ENCODE results near the gene EXOC6B. TPM values are rescaled to one million over a fixed set of nuclear protein-coding genes. Genes with fewer than 3 reads are reported as not detected.

EXOC6B gene
- total and polyA plus RNA-seq, 12 donors, result 16.3 to 243 (median 144) TPM

DNA sequence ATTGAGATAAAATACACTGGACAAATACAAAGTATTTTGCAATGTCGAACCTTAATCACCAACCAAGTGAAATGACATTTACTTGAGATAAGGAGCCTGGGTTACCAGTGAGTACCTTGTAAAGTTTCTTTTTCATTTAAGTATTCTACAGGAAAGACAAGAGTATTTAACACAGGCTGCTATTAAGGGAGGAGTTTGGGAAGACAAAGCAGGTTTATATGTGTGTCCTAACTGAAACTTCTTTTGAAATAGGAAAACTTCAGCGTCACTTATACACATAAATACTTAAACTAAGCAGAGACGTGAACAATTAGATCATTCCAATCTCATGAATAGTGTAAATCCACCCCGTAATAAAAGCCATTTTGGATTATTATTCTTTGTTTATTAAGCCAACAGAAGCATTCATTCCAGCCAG, 551.4 kb downstream of the EXOC6B start:
- Histone ChIP-seq H3K36me3 (no peaks in the 10 kb centered on the region), H3K4me1 (peaks cover 7 to 80% (median 32%) of the 10 kb centered on the region in 9 donors)
- DNase-seq, result no peak

DNA sequence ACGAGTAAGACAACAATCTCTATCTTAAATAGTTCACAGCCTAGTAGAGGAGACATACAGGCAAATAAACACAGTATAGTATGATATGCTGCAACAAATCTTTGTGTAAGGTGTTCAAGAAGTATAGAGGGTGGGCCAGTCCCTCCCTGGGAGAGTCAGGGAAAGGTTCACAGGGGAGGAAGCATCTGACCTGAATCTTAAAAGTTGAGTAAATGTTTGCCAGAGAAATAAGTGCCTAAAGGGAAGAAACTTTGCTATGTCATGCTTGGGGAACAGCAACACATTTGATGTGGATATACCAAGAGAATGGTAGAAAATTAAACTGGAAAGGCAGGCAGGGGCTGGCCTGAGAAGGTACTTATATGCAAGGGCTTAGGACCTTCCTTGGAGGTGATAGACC, 552.4 kb downstream of the EXOC6B start:
- no peaks in the 10 kb centered on the region for H3K9me3 ChIP-seq
- no peak for DNase-seq
- ATAC-seq, result no peak
- H3K4me1 ChIP-seq, result peaks cover 7 to 78% (median 39%) of the 10 kb centered on the region in 9 donors
- no peak overlapping the region for H3K4me3 ChIP-seq
- WGBS, 2 donors, result 24% methylated on average over 1 of the region's 1 CpG
- H3K27me3 ChIP-seq, result no peaks in the 10 kb centered on the region
- H3K27ac ChIP-seq, result no peak overlapping the region
- no peaks in the 10 kb centered on the region for H3K36me3 ChIP-seq
- intact Hi-C loops (cut with DNase I), result no loop called here
- TF ChIP-seq, protein P1, sequence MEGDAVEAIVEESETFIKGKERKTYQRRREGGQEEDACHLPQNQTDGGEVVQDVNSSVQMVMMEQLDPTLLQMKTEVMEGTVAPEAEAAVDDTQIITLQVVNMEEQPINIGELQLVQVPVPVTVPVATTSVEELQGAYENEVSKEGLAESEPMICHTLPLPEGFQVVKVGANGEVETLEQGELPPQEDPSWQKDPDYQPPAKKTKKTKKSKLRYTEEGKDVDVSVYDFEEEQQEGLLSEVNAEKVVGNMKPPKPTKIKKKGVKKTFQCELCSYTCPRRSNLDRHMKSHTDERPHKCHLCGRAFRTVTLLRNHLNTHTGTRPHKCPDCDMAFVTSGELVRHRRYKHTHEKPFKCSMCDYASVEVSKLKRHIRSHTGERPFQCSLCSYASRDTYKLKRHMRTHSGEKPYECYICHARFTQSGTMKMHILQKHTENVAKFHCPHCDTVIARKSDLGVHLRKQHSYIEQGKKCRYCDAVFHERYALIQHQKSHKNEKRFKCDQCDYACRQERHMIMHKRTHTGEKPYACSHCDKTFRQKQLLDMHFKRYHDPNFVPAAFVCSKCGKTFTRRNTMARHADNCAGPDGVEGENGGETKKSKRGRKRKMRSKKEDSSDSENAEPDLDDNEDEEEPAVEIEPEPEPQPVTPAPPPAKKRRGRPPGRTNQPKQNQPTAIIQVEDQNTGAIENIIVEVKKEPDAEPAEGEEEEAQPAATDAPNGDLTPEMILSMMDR (IDR thresholded peaks at IDR 0.05), result no peak

More for the DNA sequence above, 551.4 kb downstream of the EXOC6B start:
- no peak for ATAC-seq
- Histone ChIP-seq H3K27me3 (no peaks in the 10 kb centered on the region), H3K27ac (no peak overlapping the region), H3K4me3 (no peak overlapping the region), H3K9me3 (no peaks in the 10 kb centered on the region)
- TF ChIP-seq, protein P1 (IDR thresholded peaks at IDR 0.05), result no peak
- WGBS, 2 donors, result 47 to 66% methylated on average over 4 of the region's 4 CpGs
- intact Hi-C loops (cut with DNase I), result no loop called here

DNA sequence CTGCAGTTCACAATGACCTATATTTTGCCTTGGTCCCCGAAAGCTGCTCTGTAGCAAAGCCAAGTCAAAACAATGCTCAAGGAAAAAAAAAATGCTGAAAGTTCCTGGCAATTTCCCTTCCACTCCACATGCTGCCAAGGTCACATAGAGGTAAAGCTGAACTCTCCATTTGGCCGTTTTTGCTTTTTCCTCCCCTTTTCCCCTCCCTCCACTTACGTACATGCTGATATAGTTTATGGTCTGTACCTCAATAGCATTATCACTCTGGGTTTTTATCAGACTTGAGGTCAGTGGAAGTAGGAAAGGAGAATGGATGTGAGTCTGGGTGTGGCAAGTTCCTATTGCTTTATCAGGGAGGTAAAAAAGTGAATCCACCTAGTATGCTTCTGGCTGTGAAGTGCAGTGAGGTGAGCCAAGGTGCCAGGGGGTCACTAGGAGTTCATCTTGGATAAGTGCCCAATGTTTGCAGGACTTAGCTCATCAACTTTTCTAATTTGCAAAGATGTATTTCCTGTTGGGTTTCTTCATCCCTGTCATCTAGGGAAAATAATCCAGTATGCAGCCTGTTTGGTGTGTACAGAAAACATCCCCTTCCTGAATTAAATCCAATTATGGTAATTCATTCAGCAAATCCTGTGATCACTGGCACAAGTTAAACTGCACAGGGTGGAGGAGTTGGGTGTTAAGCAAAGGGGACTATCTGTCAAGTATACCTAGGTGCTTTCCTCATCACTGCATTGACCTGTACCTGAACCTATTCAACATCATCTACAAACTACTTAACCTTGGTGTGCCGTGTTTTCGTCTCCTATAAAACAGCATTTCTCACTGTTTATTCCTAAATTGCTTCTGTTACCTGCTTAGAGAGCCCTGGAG, 553.8 kb downstream of the EXOC6B start:
- H3K4me1 ChIP-seq, result peaks cover 7 to 71% (median 39%) of the 10 kb centered on the region in 9 donors
- intact Hi-C loops (cut with DNase I), result no loop called here

DNA sequence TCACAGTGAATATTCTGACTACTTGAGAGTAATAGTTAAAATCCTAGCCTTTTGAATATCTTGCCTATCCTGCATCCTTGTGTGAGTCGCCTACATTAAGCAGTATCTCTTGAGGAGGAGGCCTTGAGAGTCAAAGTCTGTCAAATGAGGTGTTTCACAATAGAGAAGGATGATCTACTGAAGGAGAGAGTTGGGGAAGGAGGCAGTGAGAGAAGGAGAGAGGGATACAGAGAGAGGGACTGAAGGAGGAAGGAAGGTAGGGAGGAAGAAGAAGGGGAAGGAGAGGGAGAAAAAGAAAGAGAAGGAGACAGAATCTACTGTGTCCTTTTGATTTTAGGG, 554.6 kb downstream of the EXOC6B start:
- Histone ChIP-seq H3K4me3 (no peak overlapping the region), H3K27ac (no peak overlapping the region), H3K9me3 (no peaks in the 10 kb centered on the region), H3K27me3 (no peaks in the 10 kb centered on the region), H3K36me3 (no peaks in the 10 kb centered on the region), H3K4me1 (peaks cover 7 to 69% (median 39%) of the 10 kb centered on the region in 9 donors)
- no peak for DNase-seq
- intact Hi-C loops (cut with DNase I), result no loop called here
- 58 to 60% methylated on average over 1 of the region's 1 CpG for WGBS, 2 donors
- TF ChIP-seq, protein P1 (IDR thresholded peaks at IDR 0.05), result no peak
- no peak for ATAC-seq

More for the DNA sequence above, 553.8 kb downstream of the EXOC6B start:
- Histone ChIP-seq H3K36me3 (no peaks in the 10 kb centered on the region), H3K4me3 (no peak overlapping the region), H3K9me3 (no peaks in the 10 kb centered on the region), H3K27me3 (no peaks in the 10 kb centered on the region), H3K27ac (no peak overlapping the region)
- TF ChIP-seq, protein P1 (IDR thresholded peaks at IDR 0.05), result no peak
- 36 to 41% methylated on average over 5 of the region's 5 CpGs for WGBS, 2 donors
- ATAC-seq (peak; percentile 39 to 76 (median 60)), DNase-seq (peak in 1 of 2 donors; percentile 5)

Measured in heart right ventricle (tissue), 16 donors.